DND-41 (cell line): ENCODE results near the gene MAPKAPK2.

Source experiments
- ATAC-seq: fragments of 200-7000 bp; cut with Tn5 transposase; 3 replicates; pipeline ENCODE4 v1.9.1; 2021; ENCODE audit warnings: low read depth; ENCODE audit not compliant: insufficient read depth
- DNase-seq: peaks from one replicate; pipeline ENCODE4 v3.0.0-alpha.2; 2020
- H2AFZ ChIP-seq: 2 replicates; pipeline ENCODE4 v1.6.0; 2012; ENCODE audit warnings: low read depth, low read length
- H3K27ac ChIP-seq: 2 replicates; pipeline ENCODE4 v1.5.1; 2012; ENCODE audit warnings: low read length, inconsistent platforms
- H3K27me3 ChIP-seq: fragments of 200-600 bp; sonication (generic); 2 replicates; pipeline ENCODE4 v1.6.0; 2012; ENCODE audit warnings: low read length, mild to moderate bottlenecking, inconsistent platforms; ENCODE audit not compliant: insufficient read depth, poor library complexity
- H3K36me3 ChIP-seq: 2 replicates; pipeline ENCODE4 v1.5.1; 2012; ENCODE audit warnings: low read length, inconsistent platforms; ENCODE audit not compliant: insufficient read depth
- H3K4me1 ChIP-seq: 2 replicates; pipeline ENCODE4 v1.5.1; 2012; ENCODE audit warnings: mild to moderate bottlenecking, low read length; ENCODE audit not compliant: insufficient read depth
- H3K4me2 ChIP-seq: 2 replicates; pipeline ENCODE4 v1.6.0; 2012; ENCODE audit warnings: mild to moderate bottlenecking, moderate library complexity, low read length, inconsistent platforms; ENCODE audit not compliant: insufficient read depth
- H3K4me3 ChIP-seq, 2 experiments: fragments of 200-600 bp in 1 of 2; shearing (Covaris generic) in 1 of 2; 2 replicates each; pipeline ENCODE4 v1.5.1; 2012 to 2016; ENCODE audit warnings: inconsistent platforms in 2 of 2, low read length in 2 of 2, mild to moderate bottlenecking in 2 of 2, low read depth in 1 of 2, moderate library complexity in 1 of 2
- H3K79me2 ChIP-seq: 2 replicates; pipeline ENCODE4 v1.6.0; 2012; ENCODE audit warnings: low read length, inconsistent platforms; ENCODE audit not compliant: insufficient read depth
- H3K9ac ChIP-seq: 2 replicates; pipeline ENCODE4 v1.6.0; 2012; ENCODE audit warnings: low read depth, mild to moderate bottlenecking, inconsistent platforms, low read length, moderate library complexity
- H3K9me3 ChIP-seq: 2 replicates; pipeline ENCODE4 v1.5.1; 2012; ENCODE audit warnings: low read length, moderate library complexity, mild to moderate bottlenecking, inconsistent platforms; ENCODE audit not compliant: insufficient read depth, severe bottlenecking
- H4K20me1 ChIP-seq: 2 replicates; pipeline ENCODE4 v1.6.0; 2012; ENCODE audit warnings: low read length; ENCODE audit not compliant: insufficient read depth
- EZH2 ChIP-seq: IDR thresholded peaks from 3 replicates; pipeline ENCODE4 v1.6.1; 2012; ENCODE audit warnings: borderline replicate concordance, low read depth, mild to moderate bottlenecking, moderate library complexity, low read length, inconsistent platforms; ENCODE audit not compliant: severe bottlenecking
- TF ChIP-seq, protein P1 (sequence below): IDR thresholded peaks from 2 replicates; pipeline ENCODE4 v1.5.1; 2012; ENCODE audit warnings: borderline replicate concordance, low read length, moderate library complexity, mild to moderate bottlenecking; ENCODE audit not compliant: poor library complexity, severe bottlenecking; ENCODE audit errors: extremely low read depth

The MAPKAPK2 gene

GRCh38 chr1:206705191-206705590, 20.5 kb downstream of the MAPKAPK2 start:
- Histone ChIP-seq H2AFZ (no peak overlapping the region), H3K4me1 (no peaks in the 10 kb centered on the region), H3K9me3 (no peaks in the 10 kb centered on the region), H4K20me1 (peaks cover 80% of the 10 kb centered on the region), H3K36me3 (no peaks in the 10 kb centered on the region), H3K27ac (no peak overlapping the region), H3K79me2 (peaks cover 65% of the 10 kb centered on the region), H3K4me3 (no peak overlapping the region), H3K4me2 (no peak overlapping the region), H3K27me3 (no peaks in the 10 kb centered on the region), H3K9ac (no peak overlapping the region)
- TF ChIP-seq EZH2: no peak
- TF ChIP-seq, protein P1, sequence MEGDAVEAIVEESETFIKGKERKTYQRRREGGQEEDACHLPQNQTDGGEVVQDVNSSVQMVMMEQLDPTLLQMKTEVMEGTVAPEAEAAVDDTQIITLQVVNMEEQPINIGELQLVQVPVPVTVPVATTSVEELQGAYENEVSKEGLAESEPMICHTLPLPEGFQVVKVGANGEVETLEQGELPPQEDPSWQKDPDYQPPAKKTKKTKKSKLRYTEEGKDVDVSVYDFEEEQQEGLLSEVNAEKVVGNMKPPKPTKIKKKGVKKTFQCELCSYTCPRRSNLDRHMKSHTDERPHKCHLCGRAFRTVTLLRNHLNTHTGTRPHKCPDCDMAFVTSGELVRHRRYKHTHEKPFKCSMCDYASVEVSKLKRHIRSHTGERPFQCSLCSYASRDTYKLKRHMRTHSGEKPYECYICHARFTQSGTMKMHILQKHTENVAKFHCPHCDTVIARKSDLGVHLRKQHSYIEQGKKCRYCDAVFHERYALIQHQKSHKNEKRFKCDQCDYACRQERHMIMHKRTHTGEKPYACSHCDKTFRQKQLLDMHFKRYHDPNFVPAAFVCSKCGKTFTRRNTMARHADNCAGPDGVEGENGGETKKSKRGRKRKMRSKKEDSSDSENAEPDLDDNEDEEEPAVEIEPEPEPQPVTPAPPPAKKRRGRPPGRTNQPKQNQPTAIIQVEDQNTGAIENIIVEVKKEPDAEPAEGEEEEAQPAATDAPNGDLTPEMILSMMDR: no peak
- no peak for DNase-seq
- no peak for ATAC-seq

- H3K27ac ChIP-seq: no peak overlapping the region
- peaks cover 76% of the 10 kb centered on the region for H4K20me1 ChIP-seq
- H2AFZ ChIP-seq: no peak overlapping the region
- H3K79me2 ChIP-seq: peaks cover 64% of the 10 kb centered on the region
- H3K4me2 ChIP-seq: no peak overlapping the region
- no peaks in the 10 kb centered on the region for H3K9me3 ChIP-seq
- no peak overlapping the region for H3K4me3 ChIP-seq
- ATAC-seq (no peak), DNase-seq (no peak)
- H3K36me3 ChIP-seq: no peaks in the 10 kb centered on the region
- H3K4me1 ChIP-seq: no peaks in the 10 kb centered on the region
- no peaks in the 10 kb centered on the region for H3K27me3 ChIP-seq
- TF ChIP-seq, protein P1: no peak
- no peak for TF ChIP-seq EZH2
- no peak overlapping the region for H3K9ac ChIP-seq
These were observed 21.1 kb downstream of the MAPKAPK2 start for GRCh38 chr1:206705726-206706297.

DNA sequence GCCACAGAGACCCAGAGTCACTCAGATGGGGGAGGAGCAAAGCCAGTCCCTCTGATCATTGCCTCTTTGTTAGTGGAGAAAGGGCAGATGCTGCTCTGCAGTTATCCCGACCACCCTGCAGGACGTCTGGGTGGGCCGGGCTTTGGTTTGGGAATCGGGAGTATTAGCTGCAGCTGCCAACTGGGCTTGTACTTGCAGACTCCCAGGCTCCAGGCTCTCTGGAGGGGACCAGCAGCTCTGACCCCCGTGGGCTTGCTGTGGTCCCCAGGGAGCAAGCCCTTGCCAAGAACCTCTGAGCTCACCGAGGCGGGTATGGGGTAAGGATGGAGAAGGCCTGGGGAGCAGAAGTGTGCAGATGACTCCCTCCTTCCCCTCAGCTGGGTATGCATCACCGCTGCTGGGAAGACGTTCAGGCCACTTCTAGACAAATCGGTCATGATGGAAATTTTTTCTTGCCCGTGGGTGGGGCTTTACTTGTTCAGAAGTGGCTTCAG, 21.6 kb downstream of the MAPKAPK2 start:
- no peak for ATAC-seq
- Histone ChIP-seq H3K4me2 (no peak overlapping the region), H3K4me1 (no peaks in the 10 kb centered on the region), H3K4me3 (no peak overlapping the region), H3K27me3 (no peaks in the 10 kb centered on the region), H2AFZ (no peak overlapping the region), H3K79me2 (peaks cover 62% of the 10 kb centered on the region), H3K27ac (no peak overlapping the region), H3K36me3 (no peaks in the 10 kb centered on the region), H4K20me1 (peaks cover 74% of the 10 kb centered on the region), H3K9ac (no peak overlapping the region), H3K9me3 (no peaks in the 10 kb centered on the region)
- TF ChIP-seq, protein P1: no peak
- TF ChIP-seq EZH2: no peak
- no peak for DNase-seq
